ENCODE results near the gene P2RY2.

P2RY2 gene

GRCh38 chr11:73198677-73199076 is 19.4 kb upstream of the P2RY2 start:
- Histone ChIP-seq H3K9ac (ENCODE audit: low read depth, low read length) (no peak overlapping the region), H3K4me2 (ENCODE audit: low read length) (no peak overlapping the region), H3K4me3 (ENCODE audit: low read length) (no peak overlapping the region), H3K9me3 (replicated peaks; ENCODE audit: low read length) (no peaks in the 10 kb centered on the region), H3K4me1 (ENCODE audit: control insufficient read depth, insufficient read depth, low read length) (peaks cover 4% of the 10 kb centered on the region), H3K27me3 (ENCODE audit: control insufficient read depth, insufficient read depth, low read length) (peaks cover 8% of the 10 kb centered on the region), H3K36me3 (ENCODE audit: insufficient read depth, low read length) (no peaks in the 10 kb centered on the region)

GRCh38 chr11:73199446-73199845 is 18.6 kb upstream of the P2RY2 start:
- Histone ChIP-seq H3K9me3 (replicated peaks; ENCODE audit: low read length) (no peaks in the 10 kb centered on the region), H3K4me1 (ENCODE audit: control insufficient read depth, insufficient read depth, low read length) (peaks cover 4% of the 10 kb centered on the region), H3K27me3 (ENCODE audit: control insufficient read depth, insufficient read depth, low read length) (peaks cover 8% of the 10 kb centered on the region), H3K9ac (ENCODE audit: low read depth, low read length) (no peak overlapping the region), H3K4me2 (ENCODE audit: low read length) (no peak overlapping the region), H3K4me3 (ENCODE audit: low read length) (no peak overlapping the region), H3K36me3 (ENCODE audit: insufficient read depth, low read length) (no peaks in the 10 kb centered on the region)

- no peak overlapping the region for H3K4me2 ChIP-seq (ENCODE audit: low read length)
- no peaks in the 10 kb centered on the region for H3K36me3 ChIP-seq (ENCODE audit: insufficient read depth, low read length)
- peaks cover 8% of the 10 kb centered on the region for H3K27me3 ChIP-seq (ENCODE audit: control insufficient read depth, insufficient read depth, low read length)
- H3K9me3 ChIP-seq (replicated peaks; ENCODE audit: low read length), result no peaks in the 10 kb centered on the region
- H3K4me1 ChIP-seq (ENCODE audit: control insufficient read depth, insufficient read depth, low read length), result peaks cover 4% of the 10 kb centered on the region
- no peak overlapping the region for H3K4me3 ChIP-seq (ENCODE audit: low read length)
- H3K9ac ChIP-seq (ENCODE audit: low read depth, low read length), result no peak overlapping the region
These were observed 17.8 kb upstream of the P2RY2 start for GRCh38 chr11:73200256-73200655.

GRCh38 chr11:73201249-73201648 is 16.8 kb upstream of the P2RY2 start:
- H3K4me1 ChIP-seq (ENCODE audit: control insufficient read depth, insufficient read depth, low read length), result peaks cover 4% of the 10 kb centered on the region
- H3K4me3 ChIP-seq (ENCODE audit: low read length), result no peak overlapping the region
- no peak overlapping the region for H3K4me2 ChIP-seq (ENCODE audit: low read length)
- H3K9ac ChIP-seq (ENCODE audit: low read depth, low read length), result no peak overlapping the region
- H3K9me3 ChIP-seq (replicated peaks; ENCODE audit: low read length), result no peaks in the 10 kb centered on the region
- H3K27me3 ChIP-seq (ENCODE audit: control insufficient read depth, insufficient read depth, low read length), result peaks cover 2% of the 10 kb centered on the region
- no peaks in the 10 kb centered on the region for H3K36me3 ChIP-seq (ENCODE audit: insufficient read depth, low read length)

GRCh38 chr11:73201888-73202780 is 15.9 kb upstream of the P2RY2 start:
- Histone ChIP-seq H3K27me3 (ENCODE audit: control insufficient read depth, insufficient read depth, low read length) (peaks cover 2% of the 10 kb centered on the region), H3K9me3 (replicated peaks; ENCODE audit: low read length) (no peaks in the 10 kb centered on the region), H3K4me3 (ENCODE audit: low read length) (no peak overlapping the region), H3K9ac (ENCODE audit: low read depth, low read length) (no peak overlapping the region), H3K36me3 (ENCODE audit: insufficient read depth, low read length) (no peaks in the 10 kb centered on the region), H3K4me1 (ENCODE audit: control insufficient read depth, insufficient read depth, low read length) (peaks cover 13% of the 10 kb centered on the region), H3K4me2 (ENCODE audit: low read length) (no peak overlapping the region)

GRCh38 chr11:73203322-73203721 is 14.8 kb upstream of the P2RY2 start:
- Histone ChIP-seq H3K9me3 (replicated peaks; ENCODE audit: low read length) (no peaks in the 10 kb centered on the region), H3K9ac (ENCODE audit: low read depth, low read length) (no peak overlapping the region), H3K36me3 (ENCODE audit: insufficient read depth, low read length) (no peaks in the 10 kb centered on the region), H3K4me3 (ENCODE audit: low read length) (no peak overlapping the region), H3K4me2 (ENCODE audit: low read length) (no peak overlapping the region), H3K4me1 (ENCODE audit: control insufficient read depth, insufficient read depth, low read length) (peaks cover 13% of the 10 kb centered on the region), H3K27me3 (ENCODE audit: control insufficient read depth, insufficient read depth, low read length) (peaks cover 2% of the 10 kb centered on the region)

GRCh38 chr11:73203790-73204189 is 14.3 kb upstream of the P2RY2 start:
- peaks cover 2% of the 10 kb centered on the region for H3K27me3 ChIP-seq (ENCODE audit: control insufficient read depth, insufficient read depth, low read length)
- no peak overlapping the region for H3K9ac ChIP-seq (ENCODE audit: low read depth, low read length)
- H3K9me3 ChIP-seq (replicated peaks; ENCODE audit: low read length), result no peaks in the 10 kb centered on the region
- no peak overlapping the region for H3K4me3 ChIP-seq (ENCODE audit: low read length)
- peaks cover 10% of the 10 kb centered on the region for H3K4me1 ChIP-seq (ENCODE audit: control insufficient read depth, insufficient read depth, low read length)
- no peaks in the 10 kb centered on the region for H3K36me3 ChIP-seq (ENCODE audit: insufficient read depth, low read length)
- no peak overlapping the region for H3K4me2 ChIP-seq (ENCODE audit: low read length)

GRCh38 chr11:73204711-73205121 is 13.4 kb upstream of the P2RY2 start:
- Histone ChIP-seq H3K4me2 (ENCODE audit: low read length) (no peak overlapping the region), H3K36me3 (ENCODE audit: insufficient read depth, low read length) (no peaks in the 10 kb centered on the region), H3K27me3 (ENCODE audit: control insufficient read depth, insufficient read depth, low read length) (peaks cover 2% of the 10 kb centered on the region), H3K9me3 (replicated peaks; ENCODE audit: low read length) (no peaks in the 10 kb centered on the region), H3K4me3 (ENCODE audit: low read length) (no peak overlapping the region), H3K4me1 (ENCODE audit: control insufficient read depth, insufficient read depth, low read length) (peaks cover 9% of the 10 kb centered on the region), H3K9ac (ENCODE audit: low read depth, low read length) (no peak overlapping the region)

GRCh38 chr11:73205661-73206343 is 12.3 kb upstream of the P2RY2 start:
- Histone ChIP-seq H3K4me3 (ENCODE audit: low read length) (no peak overlapping the region), H3K36me3 (ENCODE audit: insufficient read depth, low read length) (no peaks in the 10 kb centered on the region), H3K4me2 (ENCODE audit: low read length) (no peak overlapping the region), H3K27me3 (ENCODE audit: control insufficient read depth, insufficient read depth, low read length) (peaks cover 2% of the 10 kb centered on the region), H3K4me1 (ENCODE audit: control insufficient read depth, insufficient read depth, low read length) (peaks cover 9% of the 10 kb centered on the region), H3K9ac (ENCODE audit: low read depth, low read length) (no peak overlapping the region), H3K9me3 (replicated peaks; ENCODE audit: low read length) (no peaks in the 10 kb centered on the region)

GRCh38 chr11:73206801-73207200 is 11.3 kb upstream of the P2RY2 start:
- no peak overlapping the region for H3K4me3 ChIP-seq (ENCODE audit: low read length)
- H3K9me3 ChIP-seq (replicated peaks; ENCODE audit: low read length), result no peaks in the 10 kb centered on the region
- no peak overlapping the region for H3K9ac ChIP-seq (ENCODE audit: low read depth, low read length)
- peaks cover 9% of the 10 kb centered on the region for H3K4me1 ChIP-seq (ENCODE audit: control insufficient read depth, insufficient read depth, low read length)
- H3K27me3 ChIP-seq (ENCODE audit: control insufficient read depth, insufficient read depth, low read length), result peaks cover 2% of the 10 kb centered on the region
- H3K4me2 ChIP-seq (ENCODE audit: low read length), result no peak overlapping the region
- no peaks in the 10 kb centered on the region for H3K36me3 ChIP-seq (ENCODE audit: insufficient read depth, low read length)

GRCh38 chr11:73209892-73210291 is 8.2 kb upstream of the P2RY2 start:
- Histone ChIP-seq H3K27me3 (ENCODE audit: control insufficient read depth, insufficient read depth, low read length) (no peaks in the 10 kb centered on the region), H3K4me1 (ENCODE audit: control insufficient read depth, insufficient read depth, low read length) (peaks cover 9% of the 10 kb centered on the region), H3K9ac (ENCODE audit: low read depth, low read length) (no peak overlapping the region), H3K4me3 (ENCODE audit: low read length) (no peak overlapping the region), H3K36me3 (ENCODE audit: insufficient read depth, low read length) (no peaks in the 10 kb centered on the region), H3K9me3 (replicated peaks; ENCODE audit: low read length) (no peaks in the 10 kb centered on the region), H3K4me2 (ENCODE audit: low read length) (no peak overlapping the region)

Data from skeletal muscle satellite cell (primary cell).